ENCODE data around the gene RLBP1.

RLBP1 gene

GRCh38 chr15:89178307-89178977 lies 42.9 kb downstream of the RLBP1 start:
- no peak for DNase-seq (ENCODE audit: low read depth, low spot score)

- DNase-seq (ENCODE audit: low read depth, low spot score) = peak; percentile 41
Observed at GRCh38 chr15:89177633-89178306, 43.6 kb downstream of the RLBP1 start.

- no peak for DNase-seq (ENCODE audit: low read depth, low spot score)
Observed at GRCh38 chr15:89177116-89177515, 44.3 kb downstream of the RLBP1 start.

DNA sequence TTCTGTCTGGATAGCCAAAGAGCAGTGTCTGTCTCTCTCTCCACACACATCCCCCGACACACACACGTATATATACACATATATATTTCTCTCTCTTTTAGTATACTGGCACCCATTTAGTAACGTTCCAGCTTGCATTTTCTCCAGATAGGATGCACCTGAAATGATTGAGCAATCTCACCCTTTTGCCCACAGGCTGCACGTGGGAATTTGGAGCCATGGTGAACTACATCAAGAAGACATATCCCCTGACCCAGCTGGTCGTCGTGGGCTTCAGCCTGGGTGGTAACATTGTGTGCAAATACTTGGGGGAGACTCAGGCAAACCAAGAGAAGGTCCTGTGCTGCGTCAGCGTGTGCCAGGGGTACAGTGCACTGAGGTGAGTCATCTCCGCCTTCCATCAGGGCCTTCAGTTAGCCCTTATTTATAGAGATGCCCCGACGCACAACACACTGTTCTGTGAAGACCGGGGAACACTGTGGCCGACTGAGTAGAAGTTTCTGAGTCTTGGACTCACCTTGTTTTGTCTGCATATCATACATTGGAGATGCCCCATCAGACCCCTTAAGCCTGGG lies 45.7 kb downstream of the RLBP1 start:
- no peak for DNase-seq (ENCODE audit: low read depth, low spot score)

- DNase-seq (ENCODE audit: low read depth, low spot score) = no peak
Observed at GRCh38 chr15:89174476-89174875, 46.9 kb downstream of the RLBP1 start.

- DNase-seq (ENCODE audit: low read depth, low spot score) = no peak
Observed at GRCh38 chr15:89172921-89173320, 48.5 kb downstream of the RLBP1 start.

GRCh38 chr15:89171136-89172072 lies 50.0 kb downstream of the RLBP1 start:
- no peak for DNase-seq (ENCODE audit: low read depth, low spot score)

GRCh38 chr15:89170364-89170763 lies 51.0 kb downstream of the RLBP1 start:
- DNase-seq (ENCODE audit: low read depth, low spot score) = no peak

DNA sequence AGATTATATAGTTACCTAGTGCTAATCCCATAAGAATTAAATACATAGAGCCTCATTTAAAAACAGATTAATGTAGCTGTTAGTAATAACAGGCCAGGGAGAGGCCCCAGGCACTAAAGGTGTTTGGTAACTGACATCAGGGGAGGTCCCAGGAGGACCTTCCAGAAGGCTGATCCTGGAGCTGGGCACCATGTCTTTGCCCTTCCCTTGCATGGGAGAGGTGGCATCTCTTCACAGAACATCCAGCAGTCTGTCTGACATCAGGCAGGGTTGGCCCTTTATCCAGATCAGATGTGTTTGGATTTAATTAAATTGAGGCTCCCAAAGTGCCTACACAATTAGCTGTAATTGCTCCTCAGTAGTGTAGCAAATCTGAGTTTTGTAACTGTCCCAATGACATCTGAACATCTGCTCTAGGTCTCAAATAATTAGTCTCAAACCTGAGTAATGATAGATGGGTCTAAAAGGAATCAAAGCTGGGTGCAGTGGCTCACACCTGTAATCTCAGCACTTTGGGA lies 53.0 kb downstream of the RLBP1 start:
- DNase-seq (ENCODE audit: low read depth, low spot score) = no peak

- peak; percentile 36 for DNase-seq (ENCODE audit: low read depth, low spot score)
Observed at GRCh38 chr15:89167267-89168176, 53.9 kb downstream of the RLBP1 start.

GRCh38 chr15:89165677-89166076 lies 55.7 kb downstream of the RLBP1 start:
- DNase-seq (ENCODE audit: low read depth, low spot score) = no peak

GRCh38 chr15:89164712-89165211 lies 56.6 kb downstream of the RLBP1 start:
- DNase-seq (ENCODE audit: low read depth, low spot score) = no peak

- no peak for DNase-seq (ENCODE audit: low read depth, low spot score)
Observed at GRCh38 chr15:89163271-89164055, 57.9 kb downstream of the RLBP1 start.

- DNase-seq (ENCODE audit: low read depth, low spot score) = no peak
Observed at GRCh38 chr15:89161666-89162065, 59.7 kb downstream of the RLBP1 start.
